HAP-1 (cell line): ENCODE data around the gene SLC6A6.

ENCODE experiments used
- DNase-seq, 2 experiments: peaks; one replicate each; pipeline ENCODE4 v3.0.0-alpha.2; 2016 to 2020; ENCODE audit warnings: low spot score in 2 of 2
- H3K27me3 ChIP-seq: fragments of 250-450 bp; sonication (Bioruptor Pico); 2 replicates; pipeline ENCODE4 v1.5.1; 2020; ENCODE audit warnings: low read depth, mild to moderate bottlenecking, moderate library complexity
- H3K36me3 ChIP-seq: fragments of 250-450 bp; sonication (Bioruptor Pico); replicated peaks from 2 replicates; pipeline ENCODE4 v1.5.1; 2020; ENCODE audit warnings: mild to moderate bottlenecking
- H3K4me1 ChIP-seq: fragments of 250-450 bp; sonication (Bioruptor Pico); 2 replicates; pipeline ENCODE4 v1.5.1; 2020; ENCODE audit warnings: mild to moderate bottlenecking
- H3K4me3 ChIP-seq: fragments of 250-450 bp; sonication (Bioruptor Pico); 2 replicates; pipeline ENCODE4 v1.5.1; 2020; ENCODE audit warnings: mild to moderate bottlenecking, moderate library complexity
- H3K9me3 ChIP-seq: fragments of 250-450 bp; sonication (Bioruptor Pico); 2 replicates; pipeline ENCODE4 v1.5.1; 2020; ENCODE audit warnings: mild to moderate bottlenecking, moderate library complexity
- in situ Hi-C: fragments of 300-500 bp; cut with MboI; formaldehyde crosslinking; loops from 3 replicates; pipeline ENCODE4 v1.14.3; 2020; ENCODE audit warnings: low sequenced_read_pairs, inconsistent platforms, mixed read lengths

Gene SLC6A6

GRCh38 chr3:14424711-14425580, 22.5 kb downstream of the SLC6A6 start:
- no peaks in the 10 kb centered on the region for H3K27me3 ChIP-seq
- no peaks in the 10 kb centered on the region for H3K9me3 ChIP-seq
- H3K36me3 ChIP-seq = no peaks in the 10 kb centered on the region; the same call in 1 of the 2 replicates
- no peaks in the 10 kb centered on the region for H3K4me1 ChIP-seq
- no peak for DNase-seq
- H3K4me3 ChIP-seq = no peak overlapping the region
- in situ Hi-C loops = no loop called here

- DNase-seq = no peak
- no peaks in the 10 kb centered on the region for H3K4me1 ChIP-seq
- no peaks in the 10 kb centered on the region; the same call in 1 of the 2 replicates for H3K36me3 ChIP-seq
- in situ Hi-C loops = no loop called here
- H3K4me3 ChIP-seq = no peak overlapping the region
- H3K27me3 ChIP-seq = no peaks in the 10 kb centered on the region
- no peaks in the 10 kb centered on the region for H3K9me3 ChIP-seq
Measured at GRCh38 chr3:14425581-14426304, 23.3 kb downstream of the SLC6A6 start.

GRCh38 chr3:14426305-14426620, 23.9 kb downstream of the SLC6A6 start:
- Histone ChIP-seq H3K4me3 (no peak overlapping the region), H3K9me3 (no peaks in the 10 kb centered on the region), H3K4me1 (no peaks in the 10 kb centered on the region; the same call in 1 of the 2 replicates), H3K36me3 (no peaks in the 10 kb centered on the region; the same call in 1 of the 2 replicates), H3K27me3 (no peaks in the 10 kb centered on the region)
- in situ Hi-C loops = no loop called here
- no peak for DNase-seq

- Histone ChIP-seq H3K4me1 (peaks cover 6% of the 10 kb centered on the region), H3K36me3 (no peaks in the 10 kb centered on the region), H3K9me3 (no peaks in the 10 kb centered on the region), H3K27me3 (no peaks in the 10 kb centered on the region), H3K4me3 (no peak overlapping the region)
- in situ Hi-C loops = no loop called here
- no peak for DNase-seq
Measured at GRCh38 chr3:14428087-14429033, 26.0 kb downstream of the SLC6A6 start.

GRCh38 chr3:14429237-14429636, 26.8 kb downstream of the SLC6A6 start:
- Histone ChIP-seq H3K9me3 (no peaks in the 10 kb centered on the region), H3K36me3 (no peaks in the 10 kb centered on the region), H3K4me1 (peaks cover 6% of the 10 kb centered on the region), H3K27me3 (no peaks in the 10 kb centered on the region), H3K4me3 (no peak overlapping the region)
- in situ Hi-C loops = no loop called here
- no peak for DNase-seq

GRCh38 chr3:14429640-14430039, 27.2 kb downstream of the SLC6A6 start:
- Histone ChIP-seq H3K9me3 (no peaks in the 10 kb centered on the region), H3K27me3 (no peaks in the 10 kb centered on the region), H3K4me3 (no peak overlapping the region), H3K36me3 (no peaks in the 10 kb centered on the region), H3K4me1 (peaks cover 6% of the 10 kb centered on the region)
- no peak for DNase-seq
- in situ Hi-C loops = no loop called here

GRCh38 chr3:14430053-14430452, 27.6 kb downstream of the SLC6A6 start:
- H3K4me1 ChIP-seq = peaks cover 6% of the 10 kb centered on the region

GRCh38 chr3:14430706-14431451, 28.5 kb downstream of the SLC6A6 start:
- Histone ChIP-seq H3K36me3 (no peaks in the 10 kb centered on the region), H3K4me1 (peaks cover 6% of the 10 kb centered on the region), H3K9me3 (no peaks in the 10 kb centered on the region), H3K27me3 (no peaks in the 10 kb centered on the region), H3K4me3 (no peak overlapping the region)
- in situ Hi-C loops = no loop called here
- no peak for DNase-seq

More at GRCh38 chr3:14430053-14430452, 27.6 kb downstream of the SLC6A6 start:
- in situ Hi-C loops = no loop called here
- H3K36me3 ChIP-seq = no peaks in the 10 kb centered on the region
- DNase-seq = no peak
- no peak overlapping the region for H3K4me3 ChIP-seq
- H3K27me3 ChIP-seq = no peaks in the 10 kb centered on the region
- H3K9me3 ChIP-seq = no peaks in the 10 kb centered on the region

GRCh38 chr3:14431452-14431916, 29.1 kb downstream of the SLC6A6 start:
- H3K36me3 ChIP-seq = no peaks in the 10 kb centered on the region
- in situ Hi-C loops = no loop called here
- DNase-seq = no peak
- no peaks in the 10 kb centered on the region for H3K9me3 ChIP-seq
- H3K27me3 ChIP-seq = no peaks in the 10 kb centered on the region
- no peak overlapping the region for H3K4me3 ChIP-seq
- H3K4me1 ChIP-seq = peaks cover 6% of the 10 kb centered on the region

GRCh38 chr3:14431917-14432834, 29.8 kb downstream of the SLC6A6 start:
- peak in 1 of 2 experiments; percentile 65 for DNase-seq
- Histone ChIP-seq H3K4me3 (no peak overlapping the region), H3K27me3 (no peaks in the 10 kb centered on the region), H3K36me3 (no peaks in the 10 kb centered on the region), H3K9me3 (no peaks in the 10 kb centered on the region), H3K4me1 (peaks cover 6% of the 10 kb centered on the region)
- in situ Hi-C loops = no loop called here

GRCh38 chr3:14433106-14433505, 30.7 kb downstream of the SLC6A6 start:
- DNase-seq = no peak
- in situ Hi-C loops = no loop called here
- H3K4me1 ChIP-seq = peaks cover 6% of the 10 kb centered on the region
- H3K4me3 ChIP-seq = no peak overlapping the region
- H3K27me3 ChIP-seq = no peaks in the 10 kb centered on the region
- H3K9me3 ChIP-seq = no peaks in the 10 kb centered on the region
- H3K36me3 ChIP-seq = no peaks in the 10 kb centered on the region

- H3K9me3 ChIP-seq = no peaks in the 10 kb centered on the region
- no peak for DNase-seq
- in situ Hi-C loops = no loop called here
- peaks cover 6% of the 10 kb centered on the region for H3K4me1 ChIP-seq
- no peaks in the 10 kb centered on the region for H3K27me3 ChIP-seq
- H3K4me3 ChIP-seq = no peak overlapping the region
- H3K36me3 ChIP-seq = no peaks in the 10 kb centered on the region
Measured at GRCh38 chr3:14434126-14434497, 31.7 kb downstream of the SLC6A6 start.
